Right kidney (tissue), 1 donor: ENCODE measurements around the gene RPS10.
A peak's percentile ranks its signal among the peaks of the same experiment; 100 is the strongest.
"Not testable (repeated sequence)": the region's sequence is repeated elsewhere in the genome, so short reads cannot be mapped to it uniquely, and the experiment has no call there.

Source experiments
- DNase-seq: peaks from one replicate; pipeline ENCODE4 v3.0.0-alpha.2; 2016

Gene RPS10

DNA sequence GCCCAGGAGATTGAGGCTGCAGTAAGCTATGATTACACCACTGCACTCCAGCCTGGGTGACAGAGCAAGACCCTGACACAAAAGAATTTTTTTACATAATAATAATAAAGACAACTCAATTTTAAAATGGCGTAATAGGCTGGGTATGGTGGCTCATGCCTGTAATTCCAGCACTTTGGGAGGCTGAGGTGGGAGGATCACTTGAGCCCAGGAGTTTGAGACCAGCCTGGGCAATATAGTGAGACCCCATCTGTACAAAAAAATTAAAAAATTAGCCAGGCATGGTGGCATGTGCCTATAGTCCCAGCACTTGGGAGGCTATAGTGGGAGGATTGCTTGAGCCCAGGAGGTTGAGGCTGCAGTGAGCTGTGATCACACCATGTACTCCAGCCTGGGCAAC lies 18.0 kb downstream of the RPS10 start:
- not testable (repeated sequence) for DNase-seq

GRCh38 chr6:34396518-34396917 lies 29.4 kb downstream of the RPS10 start:
- no peak for DNase-seq

- no peak for DNase-seq
Observed at GRCh38 chr6:34393966-34394305, 31.9 kb downstream of the RPS10 start.

- DNase-seq, result no peak
Observed at GRCh38 chr6:34393191-34393965, 32.5 kb downstream of the RPS10 start.

- DNase-seq, result peak; percentile 94
Observed at GRCh38 chr6:34392497-34393190, 33.2 kb downstream of the RPS10 start, which contains the start of gene NUDT3. TSS of gene NUDT3 (minus strand) at chr6:34392669. CDS start at chr6:34392362, 307 bp downstream.

DNA sequence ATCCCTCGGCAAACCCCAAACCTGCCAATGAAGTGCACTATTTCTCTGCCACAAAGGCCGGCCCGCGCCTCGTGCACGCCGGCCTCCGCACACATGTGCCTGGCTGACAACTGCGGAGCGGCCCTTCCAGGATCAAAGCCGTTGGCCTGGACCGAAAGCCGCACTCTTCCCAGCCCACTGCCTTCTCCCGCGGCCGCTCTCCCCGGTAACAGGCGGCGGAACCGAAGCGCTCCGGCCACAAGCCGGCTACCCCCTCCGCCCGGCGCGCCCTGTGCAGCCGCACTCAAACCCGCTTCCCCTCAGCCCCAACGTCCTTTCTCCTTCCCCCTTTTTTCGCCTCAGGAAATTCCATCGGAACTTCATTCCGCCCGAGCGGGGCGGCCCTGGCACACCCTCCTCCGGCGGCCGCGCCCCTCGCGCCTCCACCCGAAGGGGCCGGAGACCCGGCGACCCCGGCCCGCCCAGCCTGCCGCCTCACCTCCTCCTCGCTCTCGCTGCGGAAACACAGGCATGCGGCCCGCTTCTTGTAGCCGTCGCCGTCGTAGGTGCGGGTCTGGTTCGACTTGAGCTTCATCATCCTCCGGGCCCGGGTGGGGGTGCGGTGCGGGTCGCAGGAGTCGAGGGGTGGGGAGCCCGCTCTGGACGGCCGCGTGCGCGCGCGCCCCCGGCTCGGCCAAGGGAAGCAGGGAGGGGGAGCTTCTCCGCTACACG lies 33.9 kb downstream of the RPS10 start:
- peak; percentile 94 for DNase-seq

DNA sequence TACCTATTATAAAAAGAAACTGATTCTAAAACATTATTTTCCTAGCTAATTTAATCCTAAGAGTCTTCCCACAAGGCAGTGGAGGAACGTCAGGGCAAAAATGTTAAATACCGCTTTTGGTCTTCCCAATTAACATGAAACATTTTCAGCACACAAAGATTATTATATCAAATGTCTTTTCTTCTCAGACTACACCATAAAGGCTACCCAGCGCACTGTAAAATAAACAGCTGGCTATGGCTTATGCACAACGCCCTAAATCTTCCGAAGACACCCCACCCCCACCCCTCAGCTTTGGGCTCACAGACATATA lies 34.4 kb downstream of the RPS10 start:
- DNase-seq, result no peak

DNA sequence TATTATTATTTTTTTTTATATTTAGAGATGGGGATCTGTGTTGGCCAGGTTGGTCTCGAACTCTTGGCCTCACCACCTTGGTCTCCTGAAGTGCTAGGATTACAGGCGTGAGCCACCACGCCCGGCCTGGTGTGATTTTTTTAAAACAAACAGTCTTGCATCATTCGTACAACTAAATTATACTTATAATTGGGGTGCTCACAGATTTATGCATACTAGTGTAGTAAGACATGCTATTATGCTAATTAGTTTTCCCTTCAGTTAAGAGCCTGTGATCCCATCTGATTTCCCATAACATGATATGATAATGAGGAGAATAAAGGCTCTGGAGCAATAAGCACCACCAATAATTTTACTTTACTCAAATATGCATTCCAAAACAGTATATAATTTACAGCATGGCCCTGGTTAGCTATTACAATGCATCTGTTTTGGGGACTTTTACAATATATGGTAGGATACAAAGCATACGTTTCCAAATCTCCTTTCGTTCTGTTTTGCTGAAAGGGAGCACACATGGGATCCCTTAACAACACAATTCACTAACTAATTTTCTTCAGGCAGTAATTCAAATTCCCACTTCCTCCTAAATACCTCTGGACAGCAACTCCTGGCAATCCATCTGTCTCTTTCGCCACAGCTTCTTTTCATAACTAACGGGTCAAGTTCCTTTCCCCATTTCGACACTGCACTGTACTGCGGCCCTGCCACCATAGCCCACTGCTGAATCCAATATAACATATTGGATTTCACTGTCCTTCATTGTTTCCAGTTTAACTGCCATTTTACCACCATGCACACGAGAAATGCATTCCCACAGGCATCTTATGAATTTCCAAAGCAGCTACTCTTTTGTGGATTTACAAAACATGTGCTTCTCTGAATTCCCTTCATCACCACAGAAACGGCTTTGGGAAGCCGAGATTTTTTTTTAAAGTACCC lies 35.1 kb downstream of the RPS10 start:
- DNase-seq, result peak; percentile 39

DNA sequence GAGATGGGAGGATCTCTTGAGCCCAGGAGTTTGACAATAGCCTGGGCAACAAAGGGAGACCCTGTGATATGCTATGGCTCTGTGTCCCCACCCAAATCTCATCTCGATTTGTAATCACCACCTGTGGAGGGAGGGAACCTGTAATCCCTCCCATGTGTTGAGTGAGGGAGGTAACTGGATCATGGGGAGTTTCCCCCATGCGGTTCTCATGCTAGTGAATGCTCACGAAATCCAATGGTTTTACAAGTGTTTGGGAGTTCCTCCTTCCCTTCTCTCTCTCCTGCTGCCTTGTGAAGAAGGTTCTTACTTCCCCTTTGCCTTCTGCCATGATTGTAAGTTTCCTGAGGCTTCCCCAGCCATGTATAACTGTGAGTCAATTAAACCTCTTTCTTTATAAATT lies 36.8 kb downstream of the RPS10 start:
- no peak for DNase-seq

DNA sequence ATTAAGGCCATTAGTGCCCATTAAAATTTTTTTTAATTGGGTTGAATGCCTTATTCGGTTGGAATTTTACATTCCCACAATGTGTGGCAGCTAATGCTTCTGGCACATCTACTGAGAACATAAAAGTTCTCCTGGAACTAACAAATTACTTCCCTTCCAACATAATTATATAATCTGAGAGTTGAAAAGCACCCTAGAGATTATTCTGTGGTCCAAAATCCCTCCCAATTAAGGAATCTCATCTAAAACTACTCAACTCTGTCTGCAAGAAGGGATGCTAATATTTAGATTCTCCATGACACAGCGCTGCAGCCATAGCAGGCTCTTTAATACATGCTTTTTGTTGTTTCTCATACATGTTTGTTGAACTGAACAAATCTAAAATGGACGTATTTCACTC lies 37.4 kb downstream of the RPS10 start:
- DNase-seq, result no peak

DNA sequence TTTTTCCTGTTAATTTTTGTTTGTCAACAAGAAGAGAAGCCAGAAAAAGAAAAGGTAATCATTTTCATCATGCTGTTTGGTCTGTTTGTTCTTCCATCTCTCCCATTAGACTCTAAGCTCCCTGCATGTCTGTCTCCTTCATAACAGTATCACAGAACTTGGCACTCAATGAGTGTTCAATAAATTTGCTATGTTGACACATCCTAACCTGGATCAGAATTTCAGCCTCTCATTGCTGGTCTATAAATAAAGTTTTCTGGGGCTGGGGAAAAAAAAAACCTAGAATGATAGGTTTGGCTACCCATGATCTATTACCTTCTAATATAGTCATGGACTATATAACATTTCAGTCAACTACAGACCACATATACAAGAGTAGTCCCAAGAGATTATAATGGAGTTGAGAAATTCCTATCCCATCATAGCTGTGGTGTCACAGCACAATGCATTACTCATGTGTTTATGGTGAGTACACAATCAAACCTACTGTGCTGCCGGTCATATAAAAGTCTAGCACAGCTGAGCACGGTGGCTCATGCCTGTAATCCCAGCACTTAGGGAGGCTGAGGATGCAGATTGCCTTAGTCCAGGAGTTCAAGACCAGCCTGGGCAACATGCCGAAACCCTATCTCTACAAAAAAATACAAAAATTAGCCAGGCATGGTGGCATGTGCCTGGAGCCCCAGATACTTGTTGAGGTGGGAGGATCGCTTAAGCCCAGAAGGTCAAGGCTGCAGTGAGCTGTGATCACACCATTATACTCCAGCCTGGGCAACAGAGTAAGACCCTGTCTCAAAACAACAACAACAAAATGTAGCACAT lies 39.3 kb downstream of the RPS10 start:
- DNase-seq, result no peak

GRCh38 chr6:34385793-34386195 lies 40.1 kb downstream of the RPS10 start:
- no peak for DNase-seq

DNA sequence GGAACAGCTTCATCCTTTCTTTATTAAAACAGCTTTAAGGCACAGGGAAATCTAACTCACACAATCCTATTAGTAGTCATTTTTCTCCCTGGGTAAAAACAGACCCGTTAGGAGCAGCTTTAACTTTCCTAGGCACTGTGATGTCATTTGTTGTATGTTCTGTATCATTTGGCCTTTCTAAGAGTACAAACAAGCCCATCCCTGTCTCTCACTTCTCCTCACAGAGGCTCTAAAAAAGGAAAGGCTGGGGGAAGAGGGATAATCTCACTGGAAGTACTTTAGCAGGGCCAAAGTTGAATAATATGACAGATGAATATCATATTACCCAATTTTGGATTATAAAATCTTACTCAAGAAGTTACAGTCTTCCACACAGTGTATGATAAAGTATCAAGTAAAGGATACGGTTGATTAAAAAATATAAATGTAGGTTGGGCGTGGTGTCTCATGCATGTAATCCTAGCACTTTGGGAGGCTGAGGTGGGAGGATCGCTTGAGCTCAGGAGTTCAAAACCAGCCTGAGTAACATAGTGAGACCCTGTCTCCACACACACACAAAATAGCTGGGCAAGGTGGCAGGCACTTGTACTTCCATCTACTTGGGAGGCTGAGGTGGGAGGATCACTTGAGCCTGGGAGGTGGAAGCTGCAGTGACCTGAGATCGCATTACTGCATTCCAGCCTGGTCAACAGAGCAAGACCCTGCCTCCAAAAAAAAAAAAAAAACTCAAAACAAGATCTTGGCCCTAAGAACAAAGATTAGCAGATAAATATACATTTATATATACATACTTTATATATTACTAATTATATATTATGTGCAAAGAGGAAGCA lies 41.3 kb downstream of the RPS10 start:
- DNase-seq, result no peak

GRCh38 chr6:34383656-34384320 lies 42.1 kb downstream of the RPS10 start:
- peak; percentile 21 for DNase-seq

GRCh38 chr6:34383161-34383631 lies 42.7 kb downstream of the RPS10 start:
- peak; percentile 44 for DNase-seq

DNA sequence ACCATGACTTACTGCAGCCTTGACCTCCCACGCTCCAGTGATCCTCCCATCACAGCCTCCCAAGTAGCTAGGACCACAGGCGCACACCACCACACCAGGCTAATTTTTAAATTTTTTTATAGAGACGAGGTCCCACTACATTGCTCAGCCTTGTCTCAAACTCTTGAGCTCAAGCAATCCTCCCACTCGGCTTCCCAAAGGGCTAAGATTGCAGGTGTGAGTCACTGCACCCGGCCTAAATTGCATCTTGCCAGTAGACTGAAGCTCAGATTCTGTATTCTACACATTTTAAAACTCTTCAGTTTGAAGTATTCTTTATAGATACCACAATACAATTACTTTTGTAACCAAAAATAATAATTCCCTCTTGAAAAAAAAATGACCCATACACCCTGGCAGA lies 44.8 kb downstream of the RPS10 start:
- DNase-seq, result no peak

- no peak for DNase-seq
Observed at GRCh38 chr6:34378470-34378869, 47.4 kb downstream of the RPS10 start.

GRCh38 chr6:34377984-34378383 lies 47.9 kb downstream of the RPS10 start:
- no peak for DNase-seq

DNA sequence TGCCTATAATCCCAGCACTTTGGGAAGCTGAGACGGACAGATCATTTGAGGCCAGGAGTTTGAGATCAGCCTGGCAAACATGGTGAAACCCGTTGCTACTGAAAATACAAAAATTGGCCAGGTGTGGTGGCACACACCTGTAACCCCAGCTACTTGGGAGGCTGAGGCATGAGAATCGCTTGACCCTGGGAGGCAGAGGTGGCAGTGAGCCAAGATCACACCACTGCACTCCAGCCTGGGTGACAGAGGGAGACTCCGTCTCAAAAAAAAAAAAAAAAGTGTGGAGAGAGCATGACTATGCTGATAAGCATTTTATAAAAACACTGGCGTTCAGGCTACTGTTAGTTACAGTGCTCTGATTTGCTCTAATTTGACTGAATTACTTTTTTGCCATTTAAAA lies 48.3 kb downstream of the RPS10 start:
- DNase-seq, result not testable (repeated sequence)

DNA sequence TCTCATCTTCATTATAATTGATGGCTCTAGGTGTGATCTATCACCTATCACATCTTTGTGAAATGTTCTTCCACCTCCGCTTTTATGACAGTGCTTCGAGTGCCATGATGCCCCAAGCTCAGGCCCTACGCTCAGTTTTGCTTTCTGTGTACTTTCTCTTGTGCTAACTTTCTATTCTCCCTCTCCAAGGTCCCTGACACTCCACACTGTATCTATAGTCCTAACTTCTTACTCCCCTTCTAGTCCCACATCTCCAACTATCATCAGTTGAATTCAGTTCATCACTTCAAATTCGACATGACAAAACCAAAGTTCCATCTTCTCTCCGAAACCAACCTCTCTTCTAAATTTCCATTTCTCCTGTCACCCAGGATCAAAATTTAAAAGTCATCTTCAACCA lies 50.0 kb downstream of the RPS10 start:
- DNase-seq, result no peak
